ENCODE measurements around the gene CCDC171. TPM values are rescaled to one million over a fixed set of nuclear protein-coding genes. Genes with fewer than 3 reads are reported as not detected.

CCDC171 gene
- total RNA-seq, 1 experiment from 2014 or later, result 2.4 TPM

GRCh38 chr9:15882883-15883282 is 330.0 kb downstream of the CCDC171 start:
- BruUV-seq (replicated peaks), result no TSS peak

GRCh38 chr9:15885464-15885863 is 332.6 kb downstream of the CCDC171 start:
- TF ChIP-seq CTCF (conservative IDR thresholded peaks at IDR 0.05) (no peak), EZH2 (IDR thresholded peaks at IDR 0.05; ENCODE audit: low read depth) (no peak)
- Histone ChIP-seq H3K79me2 (ENCODE audit: low read depth) (no peaks in the 10 kb centered on the region), H3K4me1 (replicated peaks; ENCODE audit: insufficient read depth) (no peaks in the 10 kb centered on the region), H2AFZ (no peak overlapping the region), H3K4me3 (no peak overlapping the region), H3K4me2 (no peak overlapping the region), H3F3A (ENCODE audit: insufficient read depth, low read depth) (no peaks in the 10 kb centered on the region), H3K36me3 (ENCODE audit: low read depth) (no peaks in the 10 kb centered on the region), H3K9me3 (ENCODE audit: insufficient read depth, low read depth) (no peaks in the 10 kb centered on the region; the same call in 1 of the 2 replicates), H3K27me3 (ENCODE audit: insufficient read depth, low read depth) (no peaks in the 10 kb centered on the region), H3K27ac (no peak overlapping the region), H3K9me2 (ENCODE audit: insufficient read depth) (no peaks in the 10 kb centered on the region), H4K20me1 (ENCODE audit: insufficient read depth) (no peaks in the 10 kb centered on the region)
- intact Hi-C loops (cut with micrococcal nuclease; ENCODE audit: unreplicated experiment), result no loop called here
- ChIA-PET POLR2A (ENCODE audit: unreplicated experiment) (no interaction called here), CTCF (no interaction called here)
- no TSS peak for BruUV-seq (replicated peaks)
- DNase-seq, result no peak

More at GRCh38 chr9:15882883-15883282, 330.0 kb downstream of the CCDC171 start:
- CTCF ChIA-PET, result no interaction called here
- Histone ChIP-seq H2AFZ (no peak overlapping the region), H3K79me2 (ENCODE audit: low read depth) (no peaks in the 10 kb centered on the region), H3K27ac (no peak overlapping the region), H3K27me3 (ENCODE audit: insufficient read depth, low read depth) (no peaks in the 10 kb centered on the region), H3K4me1 (replicated peaks; ENCODE audit: insufficient read depth) (no peaks in the 10 kb centered on the region), H3K9me3 (ENCODE audit: insufficient read depth, low read depth) (no peaks in the 10 kb centered on the region), H3F3A (ENCODE audit: insufficient read depth, low read depth) (no peaks in the 10 kb centered on the region), H3K4me3 (no peak overlapping the region), H4K20me1 (ENCODE audit: insufficient read depth) (no peaks in the 10 kb centered on the region), H3K9me2 (ENCODE audit: insufficient read depth) (no peaks in the 10 kb centered on the region), H3K36me3 (ENCODE audit: low read depth) (no peaks in the 10 kb centered on the region), H3K4me2 (no peak overlapping the region)
- TF ChIP-seq EZH2 (IDR thresholded peaks at IDR 0.05; ENCODE audit: low read depth), result no peak
- TF ChIP-seq CTCF (conservative IDR thresholded peaks at IDR 0.05), result no peak
- intact Hi-C loops (cut with micrococcal nuclease; ENCODE audit: unreplicated experiment), result no loop called here
- no peak for DNase-seq
- POLR2A ChIA-PET (ENCODE audit: unreplicated experiment), result no interaction called here

- no peak for TF ChIP-seq CTCF (conservative IDR thresholded peaks at IDR 0.05)
- TF ChIP-seq EZH2 (IDR thresholded peaks at IDR 0.05; ENCODE audit: low read depth), result no peak
These were observed 336.7 kb downstream of the CCDC171 start for GRCh38 chr9:15889555-15889954.

More at GRCh38 chr9:15889555-15889954, 336.7 kb downstream of the CCDC171 start:
- ChIA-PET POLR2A (ENCODE audit: unreplicated experiment) (no interaction called here), CTCF (no interaction called here)
- H3K4me3 ChIP-seq, result no peak overlapping the region
- H3K9me2 ChIP-seq (ENCODE audit: insufficient read depth), result no peaks in the 10 kb centered on the region
- H3F3A ChIP-seq (ENCODE audit: insufficient read depth, low read depth), result no peaks in the 10 kb centered on the region
- H3K27ac ChIP-seq, result no peak overlapping the region
- no TSS peak for BruUV-seq (replicated peaks)
- H3K36me3 ChIP-seq (ENCODE audit: low read depth), result no peaks in the 10 kb centered on the region
- no peaks in the 10 kb centered on the region for H4K20me1 ChIP-seq (ENCODE audit: insufficient read depth)
- H3K4me1 ChIP-seq (replicated peaks; ENCODE audit: insufficient read depth), result no peaks in the 10 kb centered on the region
- H3K9me3 ChIP-seq (ENCODE audit: insufficient read depth, low read depth), result no peaks in the 10 kb centered on the region; the same call in none of the 2 replicates
- no peak overlapping the region for H2AFZ ChIP-seq
- H3K79me2 ChIP-seq (ENCODE audit: low read depth), result no peaks in the 10 kb centered on the region
- no peaks in the 10 kb centered on the region for H3K27me3 ChIP-seq (ENCODE audit: insufficient read depth, low read depth)
- intact Hi-C loops (cut with micrococcal nuclease; ENCODE audit: unreplicated experiment), result no loop called here
- H3K4me2 ChIP-seq, result no peak overlapping the region
- no peak for DNase-seq

Measured in PC-9 (cell line).